ENCODE results near the gene MET. TPM values are rescaled to one million over a fixed set of nuclear protein-coding genes. Genes with fewer than 3 reads are reported as not detected.

MET gene
- polyA plus RNA-seq, 1 donor from 2014 or later: not detected

GRCh38 chr7:116740755-116741462 is 68.9 kb downstream of the MET start:
- Histone ChIP-seq H3K4me2 (ENCODE audit: low read length) (no peak overlapping the region), H3K9ac (ENCODE audit: low read length) (no peak overlapping the region), H4K20me1 (ENCODE audit: insufficient read depth) (no peaks in the 10 kb centered on the region), H3K27me3 (ENCODE audit: insufficient read depth, low read depth, low read length) (no peaks in the 10 kb centered on the region), H3F3A (ENCODE audit: insufficient read depth, low read length, poor library complexity, severe bottlenecking) (no peaks in the 10 kb centered on the region), H3K79me2 (replicated peaks; ENCODE audit: insufficient read depth, low read length) (no peaks in the 10 kb centered on the region), H3K36me3 (ENCODE audit: insufficient read depth, low read length) (no peaks in the 10 kb centered on the region), H3K27ac (ENCODE audit: low read length) (no peak overlapping the region), H3K4me3 (ENCODE audit: low read length) (no peak overlapping the region), H3K9me3 (ENCODE audit: low read length) (no peaks in the 10 kb centered on the region), H3K9me2 (ENCODE audit: insufficient read depth, low read length) (no peaks in the 10 kb centered on the region), H2AFZ (ENCODE audit: low read depth, low read length) (no peak overlapping the region)
- TF ChIP-seq SMC3 (conservative IDR thresholded peaks at IDR 0.05; ENCODE audit: poor library complexity): no peak
- TF ChIP-seq TAF1 (IDR thresholded peaks at IDR 0.05; ENCODE audit: low read depth): no peak
- no peak for TF ChIP-seq CTCF (IDR thresholded peaks at IDR 0.05; ENCODE audit: poor library complexity, severe bottlenecking)
- TF ChIP-seq MXI1 (conservative IDR thresholded peaks at IDR 0.05; ENCODE audit: poor library complexity, severe bottlenecking): no peak
- no peak for TF ChIP-seq EZH2 (IDR thresholded peaks at IDR 0.05; ENCODE audit: borderline replicate concordance, insufficient read depth, low read length, poor library complexity, severe bottlenecking)
- no peak for TF ChIP-seq POLR2AphosphoS5 (IDR thresholded peaks at IDR 0.05)
- TF ChIP-seq, protein P1, sequence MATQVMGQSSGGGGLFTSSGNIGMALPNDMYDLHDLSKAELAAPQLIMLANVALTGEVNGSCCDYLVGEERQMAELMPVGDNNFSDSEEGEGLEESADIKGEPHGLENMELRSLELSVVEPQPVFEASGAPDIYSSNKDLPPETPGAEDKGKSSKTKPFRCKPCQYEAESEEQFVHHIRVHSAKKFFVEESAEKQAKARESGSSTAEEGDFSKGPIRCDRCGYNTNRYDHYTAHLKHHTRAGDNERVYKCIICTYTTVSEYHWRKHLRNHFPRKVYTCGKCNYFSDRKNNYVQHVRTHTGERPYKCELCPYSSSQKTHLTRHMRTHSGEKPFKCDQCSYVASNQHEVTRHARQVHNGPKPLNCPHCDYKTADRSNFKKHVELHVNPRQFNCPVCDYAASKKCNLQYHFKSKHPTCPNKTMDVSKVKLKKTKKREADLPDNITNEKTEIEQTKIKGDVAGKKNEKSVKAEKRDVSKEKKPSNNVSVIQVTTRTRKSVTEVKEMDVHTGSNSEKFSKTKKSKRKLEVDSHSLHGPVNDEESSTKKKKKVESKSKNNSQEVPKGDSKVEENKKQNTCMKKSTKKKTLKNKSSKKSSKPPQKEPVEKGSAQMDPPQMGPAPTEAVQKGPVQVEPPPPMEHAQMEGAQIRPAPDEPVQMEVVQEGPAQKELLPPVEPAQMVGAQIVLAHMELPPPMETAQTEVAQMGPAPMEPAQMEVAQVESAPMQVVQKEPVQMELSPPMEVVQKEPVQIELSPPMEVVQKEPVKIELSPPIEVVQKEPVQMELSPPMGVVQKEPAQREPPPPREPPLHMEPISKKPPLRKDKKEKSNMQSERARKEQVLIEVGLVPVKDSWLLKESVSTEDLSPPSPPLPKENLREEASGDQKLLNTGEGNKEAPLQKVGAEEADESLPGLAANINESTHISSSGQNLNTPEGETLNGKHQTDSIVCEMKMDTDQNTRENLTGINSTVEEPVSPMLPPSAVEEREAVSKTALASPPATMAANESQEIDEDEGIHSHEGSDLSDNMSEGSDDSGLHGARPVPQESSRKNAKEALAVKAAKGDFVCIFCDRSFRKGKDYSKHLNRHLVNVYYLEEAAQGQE (IDR thresholded peaks at IDR 0.05; ENCODE audit: borderline replicate concordance): no peak
- no peak for TF ChIP-seq EP300 (conservative IDR thresholded peaks at IDR 0.05; ENCODE audit: poor library complexity, severe bottlenecking)
- TF ChIP-seq RAD21 (conservative IDR thresholded peaks at IDR 0.05): no peak

DNA sequence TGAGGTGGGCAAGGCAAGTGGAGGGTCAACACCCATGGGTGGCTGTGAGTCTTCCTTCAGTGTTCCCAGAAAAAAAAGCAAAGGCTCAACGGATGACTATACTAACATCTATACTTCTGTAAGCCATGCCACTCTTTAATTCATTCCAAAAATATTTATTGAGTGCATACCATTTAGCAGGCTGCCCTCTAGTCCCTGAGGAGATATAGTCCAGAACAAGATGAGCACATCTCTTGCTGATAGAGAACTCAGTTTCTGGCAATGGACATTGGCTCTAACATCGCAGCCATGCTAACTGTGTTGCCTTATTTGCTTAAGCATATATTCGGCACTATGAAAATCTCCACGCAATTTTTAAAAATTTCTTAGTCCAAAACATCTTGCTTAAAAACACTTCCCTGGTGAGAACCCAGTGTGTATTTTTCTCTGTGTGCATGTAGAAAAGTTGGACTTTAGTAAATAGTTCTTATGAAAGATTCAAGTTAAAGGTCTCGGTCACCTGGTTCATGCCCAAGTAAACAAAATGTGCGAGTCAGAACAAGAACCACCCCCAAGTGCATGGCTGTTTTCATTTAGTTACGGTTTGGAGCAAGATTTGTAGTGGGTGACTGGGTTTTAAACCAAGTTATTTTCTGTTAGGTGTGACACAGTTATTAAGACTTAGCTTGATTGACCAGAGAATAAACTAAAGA is 69.8 kb downstream of the MET start:
- Histone ChIP-seq H3K9ac (ENCODE audit: low read length) (no peak overlapping the region), H3K4me2 (ENCODE audit: low read length) (no peak overlapping the region), H3K79me2 (replicated peaks; ENCODE audit: insufficient read depth, low read length) (no peaks in the 10 kb centered on the region), H3K4me3 (ENCODE audit: low read length) (no peak overlapping the region), H4K20me1 (ENCODE audit: insufficient read depth) (no peaks in the 10 kb centered on the region), H3K27me3 (ENCODE audit: insufficient read depth, low read depth, low read length) (no peaks in the 10 kb centered on the region), H3K27ac (ENCODE audit: low read length) (no peak overlapping the region), H3K9me2 (ENCODE audit: insufficient read depth, low read length) (no peaks in the 10 kb centered on the region), H3K36me3 (ENCODE audit: insufficient read depth, low read length) (no peaks in the 10 kb centered on the region), H2AFZ (ENCODE audit: low read depth, low read length) (no peak overlapping the region), H3K9me3 (ENCODE audit: low read length) (no peaks in the 10 kb centered on the region), H3F3A (ENCODE audit: insufficient read depth, low read length, poor library complexity, severe bottlenecking) (no peaks in the 10 kb centered on the region)
- TF ChIP-seq POLR2AphosphoS5 (IDR thresholded peaks at IDR 0.05): no peak
- no peak for TF ChIP-seq MXI1 (conservative IDR thresholded peaks at IDR 0.05; ENCODE audit: poor library complexity, severe bottlenecking)
- no peak for TF ChIP-seq CTCF (IDR thresholded peaks at IDR 0.05; ENCODE audit: poor library complexity, severe bottlenecking)
- TF ChIP-seq, protein P1 (IDR thresholded peaks at IDR 0.05; ENCODE audit: borderline replicate concordance): no peak
- TF ChIP-seq SMC3 (conservative IDR thresholded peaks at IDR 0.05; ENCODE audit: poor library complexity): no peak
- no peak for TF ChIP-seq RAD21 (conservative IDR thresholded peaks at IDR 0.05)
- no peak for TF ChIP-seq EZH2 (IDR thresholded peaks at IDR 0.05; ENCODE audit: borderline replicate concordance, insufficient read depth, low read length, poor library complexity, severe bottlenecking)
